A549 (cell line): ENCODE data around the gene RUNX2.

Experiments
- CHD4 ChIP-seq: fragments of 200-600 bp; sonication (generic); IDR thresholded peaks from 2 replicates; pipeline ENCODE4 v1.6.1; 2016; ENCODE audit warnings: antibody characterized with exemption, mild to moderate bottlenecking, borderline replicate concordance
- FOSL2 ChIP-seq, 2 experiments: fragments of 450-650 bp in 1 of 2; fragments of >200 bp in 1 of 2; sonication (Bioruptor Twin) in 1 of 2; formaldehyde crosslinking; IDR thresholded peaks; 2 replicates each; pipeline versions ENCODE4 v1.5.0 to v1.6.1; 2016 to 2020; ENCODE audit warnings: mild to moderate bottlenecking in 1 of 2, moderate library complexity in 1 of 2
- HDAC2 ChIP-seq: fragments of 200-600 bp; sonication (generic); IDR thresholded peaks from 2 replicates; pipeline ENCODE4 v1.6.1; 2016
- KDM1A ChIP-seq: fragments of 200-600 bp; sonication (generic); IDR thresholded peaks from 2 replicates; pipeline ENCODE4 v1.6.1; 2016; ENCODE audit warnings: low read depth, mild to moderate bottlenecking
- PHF8 ChIP-seq: fragments of 200-600 bp; sonication (generic); IDR thresholded peaks from 2 replicates; pipeline ENCODE4 v1.6.1; 2016; ENCODE audit warnings: low read depth, mild to moderate bottlenecking, antibody characterized with exemption, moderate library complexity, borderline replicate concordance
- POLR2A ChIP-seq: IDR thresholded peaks from 2 replicates; pipeline ENCODE4 v1.6.1; 2012; ENCODE audit warnings: mild to moderate bottlenecking, low read length
- TF ChIP-seq, protein P1 (sequence below): fragments of >200 bp; sonication (Bioruptor Twin); formaldehyde crosslinking; IDR thresholded peaks from 3 replicates; pipeline ENCODE4 v1.5.1; 2016
- TF ChIP-seq, protein P2 (sequence below): fragments of 250-450 bp; sonication (Bioruptor Pico); IDR thresholded peaks from 2 replicates; pipeline ENCODE4 v1.5.0; 2021; ENCODE audit warnings: mild to moderate bottlenecking, moderate library complexity, borderline replicate concordance
- TF ChIP-seq, protein P3 (sequence below): fragments of >200 bp; sonication (Bioruptor Twin); formaldehyde crosslinking; IDR thresholded peaks from 3 replicates; pipeline ENCODE4 v1.6.1; 2016

DNA sequence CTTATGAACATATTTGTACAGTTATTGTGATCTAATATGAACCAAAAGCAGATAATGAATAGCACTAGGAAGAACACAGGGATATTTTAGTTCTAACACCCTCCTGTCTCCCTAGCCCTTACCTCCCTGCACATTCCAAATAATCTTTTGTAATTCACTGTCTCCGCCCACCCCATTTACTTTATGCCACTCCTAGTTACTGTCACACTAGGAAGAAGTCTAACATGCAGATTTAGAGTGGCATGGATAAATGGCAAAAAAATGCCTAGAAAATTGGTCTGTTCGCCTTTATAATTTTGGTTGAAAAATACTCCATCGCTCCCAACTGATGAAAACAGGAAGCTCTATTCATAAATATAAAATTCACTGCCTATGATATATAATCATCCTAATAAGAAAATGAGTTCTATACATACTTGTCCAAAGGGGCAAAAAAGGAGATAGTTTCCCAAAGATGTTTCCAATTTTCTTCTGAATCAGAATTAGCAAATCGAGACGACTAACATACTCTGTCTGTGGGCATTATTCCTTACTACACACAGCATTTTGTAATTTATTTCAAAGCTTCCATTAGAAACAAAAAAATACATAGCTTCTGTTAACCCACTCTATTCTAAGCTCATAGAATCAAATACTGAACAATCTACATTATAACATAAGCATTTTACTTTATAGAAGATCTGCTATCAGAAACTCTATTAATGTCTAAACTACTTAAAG lies 1.3 kb upstream of the RUNX2 start:
- no peak for TF ChIP-seq FOSL2 (IDR thresholded peaks at IDR 0.05)
- no peak for TF ChIP-seq FOSL2 (CRISPR knock-in tag; IDR thresholded peaks at IDR 0.05)
- TF ChIP-seq, protein P1, sequence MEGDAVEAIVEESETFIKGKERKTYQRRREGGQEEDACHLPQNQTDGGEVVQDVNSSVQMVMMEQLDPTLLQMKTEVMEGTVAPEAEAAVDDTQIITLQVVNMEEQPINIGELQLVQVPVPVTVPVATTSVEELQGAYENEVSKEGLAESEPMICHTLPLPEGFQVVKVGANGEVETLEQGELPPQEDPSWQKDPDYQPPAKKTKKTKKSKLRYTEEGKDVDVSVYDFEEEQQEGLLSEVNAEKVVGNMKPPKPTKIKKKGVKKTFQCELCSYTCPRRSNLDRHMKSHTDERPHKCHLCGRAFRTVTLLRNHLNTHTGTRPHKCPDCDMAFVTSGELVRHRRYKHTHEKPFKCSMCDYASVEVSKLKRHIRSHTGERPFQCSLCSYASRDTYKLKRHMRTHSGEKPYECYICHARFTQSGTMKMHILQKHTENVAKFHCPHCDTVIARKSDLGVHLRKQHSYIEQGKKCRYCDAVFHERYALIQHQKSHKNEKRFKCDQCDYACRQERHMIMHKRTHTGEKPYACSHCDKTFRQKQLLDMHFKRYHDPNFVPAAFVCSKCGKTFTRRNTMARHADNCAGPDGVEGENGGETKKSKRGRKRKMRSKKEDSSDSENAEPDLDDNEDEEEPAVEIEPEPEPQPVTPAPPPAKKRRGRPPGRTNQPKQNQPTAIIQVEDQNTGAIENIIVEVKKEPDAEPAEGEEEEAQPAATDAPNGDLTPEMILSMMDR: no peak
- TF ChIP-seq POLR2A: no peak
- TF ChIP-seq, protein P2, sequence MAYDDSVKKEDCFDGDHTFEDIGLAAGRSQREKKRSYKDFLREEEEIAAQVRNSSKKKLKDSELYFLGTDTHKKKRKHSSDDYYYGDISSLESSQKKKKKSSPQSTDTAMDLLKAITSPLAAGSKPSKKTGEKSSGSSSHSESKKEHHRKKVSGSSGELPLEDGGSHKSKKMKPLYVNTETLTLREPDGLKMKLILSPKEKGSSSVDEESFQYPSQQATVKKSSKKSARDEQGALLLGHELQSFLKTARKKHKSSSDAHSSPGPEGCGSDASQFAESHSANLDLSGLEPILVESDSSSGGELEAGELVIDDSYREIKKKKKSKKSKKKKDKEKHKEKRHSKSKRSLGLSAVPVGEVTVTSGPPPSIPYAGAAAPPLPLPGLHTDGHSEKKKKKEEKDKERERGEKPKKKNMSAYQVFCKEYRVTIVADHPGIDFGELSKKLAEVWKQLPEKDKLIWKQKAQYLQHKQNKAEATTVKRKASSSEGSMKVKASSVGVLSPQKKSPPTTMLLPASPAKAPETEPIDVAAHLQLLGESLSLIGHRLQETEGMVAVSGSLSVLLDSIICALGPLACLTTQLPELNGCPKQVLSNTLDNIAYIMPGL: no peak
- no peak for TF ChIP-seq HDAC2
- TF ChIP-seq CHD4: no peak
- TF ChIP-seq, protein P3, sequence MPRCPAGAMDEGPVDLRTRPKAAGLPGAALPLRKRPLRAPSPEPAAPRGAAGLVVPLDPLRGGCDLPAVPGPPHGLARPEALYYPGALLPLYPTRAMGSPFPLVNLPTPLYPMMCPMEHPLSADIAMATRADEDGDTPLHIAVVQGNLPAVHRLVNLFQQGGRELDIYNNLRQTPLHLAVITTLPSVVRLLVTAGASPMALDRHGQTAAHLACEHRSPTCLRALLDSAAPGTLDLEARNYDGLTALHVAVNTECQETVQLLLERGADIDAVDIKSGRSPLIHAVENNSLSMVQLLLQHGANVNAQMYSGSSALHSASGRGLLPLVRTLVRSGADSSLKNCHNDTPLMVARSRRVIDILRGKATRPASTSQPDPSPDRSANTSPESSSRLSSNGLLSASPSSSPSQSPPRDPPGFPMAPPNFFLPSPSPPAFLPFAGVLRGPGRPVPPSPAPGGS: no peak
- no peak for TF ChIP-seq KDM1A
- TF ChIP-seq PHF8: no peak
